H9 (cell line): ENCODE results near the gene DNAAF2. TPM values are rescaled to one million over a fixed set of nuclear protein-coding genes. Genes with fewer than 3 reads are reported as not detected.

Experiments used
- DNase-seq: peaks from one replicate; pipeline ENCODE4 v3.0.0-alpha.2; 2017
- H2AFZ ChIP-seq: one replicate; pipeline ENCODE4 v1.6.1; 2013; ENCODE audit warnings: mild to moderate bottlenecking, low read length, control low read depth, moderate library complexity
- H2AK5ac ChIP-seq: 2 replicates; pipeline ENCODE4 v1.6.1; 2013; ENCODE audit warnings: low read length, control low read depth, mixed read lengths; ENCODE audit not compliant: insufficient read length
- H2BK120ac ChIP-seq: one replicate; pipeline ENCODE4 v1.6.1; 2013; ENCODE audit warnings: low read depth, mild to moderate bottlenecking, low read length, control low read depth, inconsistent platforms; ENCODE audit not compliant: poor library complexity, severe bottlenecking
- H2BK12ac ChIP-seq: 2 replicates; pipeline ENCODE4 v1.6.1; 2013; ENCODE audit warnings: low read length, control low read depth, mixed read lengths, low read depth; ENCODE audit not compliant: insufficient read length
- H2BK15ac ChIP-seq: 2 replicates; pipeline ENCODE4 v1.6.1; 2013; ENCODE audit warnings: low read depth, low read length, control low read depth
- H2BK20ac ChIP-seq: one replicate; pipeline ENCODE4 v1.6.1; 2013; ENCODE audit warnings: low read depth, mild to moderate bottlenecking, low read length, control low read depth, inconsistent platforms; ENCODE audit not compliant: poor library complexity, severe bottlenecking
- H2BK5ac ChIP-seq: 2 replicates; pipeline ENCODE4 v1.6.1; 2013; ENCODE audit warnings: low read length, control low read depth, mixed read lengths; ENCODE audit not compliant: insufficient read length
- H3K14ac ChIP-seq: 2 replicates; pipeline ENCODE4 v1.6.1; 2013; ENCODE audit warnings: low read length, control low read depth; ENCODE audit not compliant: insufficient read depth
- H3K18ac ChIP-seq: 2 replicates; pipeline ENCODE4 v1.6.1; 2013; ENCODE audit warnings: low read depth, mild to moderate bottlenecking, mixed read lengths, low read length, control low read depth; ENCODE audit not compliant: insufficient read length
- H3K23ac ChIP-seq: 2 replicates; pipeline ENCODE4 v1.6.1; 2013; ENCODE audit warnings: low read length, control low read depth, mixed read lengths, low read depth; ENCODE audit not compliant: insufficient read length
- H3K23me2 ChIP-seq: 2 replicates; pipeline ENCODE4 v1.6.1; 2013; ENCODE audit warnings: low read depth, mild to moderate bottlenecking, mixed read lengths, low read length, control low read depth; ENCODE audit not compliant: insufficient read length, poor library complexity, severe bottlenecking
- H3K27ac ChIP-seq: 2 replicates; pipeline ENCODE4 v1.5.1; 2013; ENCODE audit warnings: low read length, control low read depth, mixed read lengths, low read depth; ENCODE audit not compliant: insufficient read length
- H3K27me3 ChIP-seq: 2 replicates; pipeline ENCODE4 v1.6.1; 2013; ENCODE audit warnings: low read length, control low read depth, inconsistent platforms; ENCODE audit not compliant: insufficient read depth
- H3K4ac ChIP-seq: 2 replicates; pipeline ENCODE4 v1.6.1; 2013; ENCODE audit warnings: low read depth, mild to moderate bottlenecking, control low read depth, inconsistent platforms, low read length, moderate library complexity
- H3K4me1 ChIP-seq: 2 replicates; pipeline ENCODE4 v1.6.1; 2013; ENCODE audit warnings: low read length, control low read depth, inconsistent platforms; ENCODE audit not compliant: insufficient read depth
- H3K4me2 ChIP-seq: 2 replicates; pipeline ENCODE4 v1.6.1; 2013; ENCODE audit warnings: low read length, control low read depth, mixed read lengths; ENCODE audit not compliant: insufficient read length, insufficient read depth
- H3K56ac ChIP-seq: 2 replicates; pipeline ENCODE4 v1.6.1; 2013; ENCODE audit warnings: low read depth, mild to moderate bottlenecking, mixed read lengths, low read length, control low read depth; ENCODE audit not compliant: insufficient read length
- H3K79me1 ChIP-seq: 2 replicates; pipeline ENCODE4 v1.6.1; 2013; ENCODE audit warnings: low read depth, mild to moderate bottlenecking, moderate library complexity, low read length, control low read depth, inconsistent platforms; ENCODE audit not compliant: insufficient read depth, poor library complexity, severe bottlenecking
- H3K79me2 ChIP-seq: 2 replicates; pipeline ENCODE4 v1.6.1; 2013; ENCODE audit warnings: low read length, control low read depth, inconsistent platforms; ENCODE audit not compliant: insufficient read depth
- H3K9ac ChIP-seq: 2 replicates; pipeline ENCODE4 v1.6.1; 2013; ENCODE audit warnings: low read length, control low read depth, mixed read lengths; ENCODE audit not compliant: insufficient read length; ENCODE audit errors: extremely low read depth
- H3K9me3 ChIP-seq: one replicate; pipeline ENCODE4 v1.6.1; 2013; ENCODE audit warnings: low read depth, low read length, inconsistent platforms; ENCODE audit not compliant: control insufficient read depth
- H3T11ph ChIP-seq: one replicate; pipeline ENCODE4 v1.6.1; 2013; ENCODE audit warnings: mild to moderate bottlenecking, low read length, control low read depth, inconsistent platforms
- H4K20me1 ChIP-seq: one replicate; pipeline ENCODE4 v1.6.1; 2013; ENCODE audit not compliant: control insufficient read depth, insufficient read length, insufficient read depth
- H4K5ac ChIP-seq: 2 replicates; pipeline ENCODE4 v1.6.1; 2013; ENCODE audit warnings: low read depth, mild to moderate bottlenecking, mixed read lengths, low read length, control low read depth; ENCODE audit not compliant: insufficient read length
- H4K8ac ChIP-seq: replicated peaks from 2 replicates; pipeline ENCODE4 v1.6.1; 2013; ENCODE audit warnings: low read length, control low read depth, mixed read lengths, low read depth; ENCODE audit not compliant: insufficient read length
- H4K91ac ChIP-seq: 2 replicates; pipeline ENCODE4 v1.6.1; 2013; ENCODE audit warnings: low read depth, mild to moderate bottlenecking, moderate library complexity, mixed read lengths, low read length, control low read depth; ENCODE audit not compliant: insufficient read length
- H3K27ac Mint-ChIP-seq, 3 experiments: 2 replicates in 2 of 3; 3 replicates in 1 of 3; pipeline ENCODE4 v1.8.0; 2020 to 2021; ENCODE audit warnings: mixed read lengths in 3 of 3, mild to moderate bottlenecking in 1 of 3, moderate library complexity in 1 of 3
- H3K27me3 Mint-ChIP-seq: 2 replicates; pipeline ENCODE4 v1.8.0; 2021; ENCODE audit warnings: low read depth, mild to moderate bottlenecking, moderate library complexity, mixed read lengths
- H3K36me3 Mint-ChIP-seq, 3 experiments: 2 replicates in 2 of 3; 3 replicates in 1 of 3; pipeline ENCODE4 v1.8.0; 2020 to 2021; ENCODE audit warnings: low read depth in 3 of 3, mixed read lengths in 3 of 3; ENCODE audit not compliant: insufficient read depth in 1 of 3
- H3K4me1 Mint-ChIP-seq, 2 experiments: 2 replicates each; pipeline ENCODE4 v1.8.0; 2020; ENCODE audit warnings: mixed read lengths in 2 of 2
- H3K4me3 Mint-ChIP-seq, 2 experiments: 2 replicates in 1 of 2; 3 replicates in 1 of 2; pipeline ENCODE4 v1.8.0; 2020 to 2021; ENCODE audit warnings: mild to moderate bottlenecking in 2 of 2, mixed read lengths in 2 of 2, moderate library complexity in 1 of 2
- H3K9me3 Mint-ChIP-seq, 2 experiments: 2 replicates in 1 of 2; 3 replicates in 1 of 2; pipeline ENCODE4 v1.8.0; 2020; ENCODE audit warnings: mild to moderate bottlenecking in 2 of 2, mixed read lengths in 2 of 2, moderate library complexity in 1 of 2
- total RNA-seq: library from RNA; stranded (reverse); gene quantifications from 2 replicates; pipeline ENCODE4 v1.2.1, GENCODE V29; 2021
- TF ChIP-seq, protein P1 (sequence below): fragments of 200-600 bp; sonication (generic); conservative IDR thresholded peaks from 3 replicates; pipeline ENCODE4 v1.8.0; 2021; ENCODE audit warnings: antibody characterized with exemption, mild to moderate bottlenecking

DNAAF2 gene
- total RNA-seq, 1 experiment from 2014 or later, result 26.3 TPM

DNA sequence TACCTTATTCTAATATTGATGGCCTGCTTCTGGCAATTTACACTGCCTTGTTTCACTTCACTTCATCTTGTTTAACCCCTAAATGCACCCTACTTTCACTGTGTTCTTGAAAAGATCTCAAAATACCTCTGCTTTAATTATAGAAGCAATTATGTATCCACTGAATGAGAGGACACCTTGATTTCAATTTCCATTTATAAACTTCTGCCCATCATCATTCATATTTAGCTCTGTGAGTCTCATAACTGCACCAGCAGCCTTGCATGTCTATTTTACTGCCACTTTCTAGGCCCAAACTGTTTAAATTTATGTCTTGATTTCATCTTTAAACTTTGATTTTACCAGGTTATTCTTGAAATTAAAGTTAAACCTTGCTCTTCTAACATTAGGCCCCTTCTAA, 7.1 kb upstream of the DNAAF2 start:
- H3K23me2 ChIP-seq, result no peaks in the 10 kb centered on the region
- H3K9me3 ChIP-seq, result no peaks in the 10 kb centered on the region
- H3K27ac ChIP-seq, result no peak overlapping the region
- H3K4me2 ChIP-seq, result no peak overlapping the region
- H2BK120ac ChIP-seq, result no peak overlapping the region
- H2BK20ac ChIP-seq, result no peak overlapping the region
- no peaks in the 10 kb centered on the region for H3K4me1 ChIP-seq
- Mint-ChIP-seq H3K27ac (peak overlapping the region; percentile 4 to 71 (median 23); a peak in 3 of 7 replicates), H3K9me3 (no peaks in the 10 kb centered on the region), H3K4me3 (no peak overlapping the region), H3K36me3 (peaks cover 15 to 39% (median 19%) of the 10 kb centered on the region in 3 experiments; a peak in 6 of 7 replicates), H3K27me3 (no peaks in the 10 kb centered on the region), H3K4me1 (peaks cover 2 to 11% of the 10 kb centered on the region in 2 experiments; a peak in 3 of 4 replicates)
- DNase-seq, result no peak
- no peaks in the 10 kb centered on the region for H4K20me1 ChIP-seq
- H3K79me2 ChIP-seq, result peaks cover 2% of the 10 kb centered on the region; the same call in 1 of the 2 replicates
- no peak overlapping the region for H2BK12ac ChIP-seq
- peaks cover 4% of the 10 kb centered on the region for H3K79me1 ChIP-seq
- no peak overlapping the region for H2BK15ac ChIP-seq
- H3T11ph ChIP-seq, result no peak overlapping the region
- H4K5ac ChIP-seq, result no peak overlapping the region
- H3K23ac ChIP-seq, result no peak overlapping the region
- H4K8ac ChIP-seq, result no peak overlapping the region
- H3K9ac ChIP-seq, result no peak overlapping the region
- TF ChIP-seq, protein P1, sequence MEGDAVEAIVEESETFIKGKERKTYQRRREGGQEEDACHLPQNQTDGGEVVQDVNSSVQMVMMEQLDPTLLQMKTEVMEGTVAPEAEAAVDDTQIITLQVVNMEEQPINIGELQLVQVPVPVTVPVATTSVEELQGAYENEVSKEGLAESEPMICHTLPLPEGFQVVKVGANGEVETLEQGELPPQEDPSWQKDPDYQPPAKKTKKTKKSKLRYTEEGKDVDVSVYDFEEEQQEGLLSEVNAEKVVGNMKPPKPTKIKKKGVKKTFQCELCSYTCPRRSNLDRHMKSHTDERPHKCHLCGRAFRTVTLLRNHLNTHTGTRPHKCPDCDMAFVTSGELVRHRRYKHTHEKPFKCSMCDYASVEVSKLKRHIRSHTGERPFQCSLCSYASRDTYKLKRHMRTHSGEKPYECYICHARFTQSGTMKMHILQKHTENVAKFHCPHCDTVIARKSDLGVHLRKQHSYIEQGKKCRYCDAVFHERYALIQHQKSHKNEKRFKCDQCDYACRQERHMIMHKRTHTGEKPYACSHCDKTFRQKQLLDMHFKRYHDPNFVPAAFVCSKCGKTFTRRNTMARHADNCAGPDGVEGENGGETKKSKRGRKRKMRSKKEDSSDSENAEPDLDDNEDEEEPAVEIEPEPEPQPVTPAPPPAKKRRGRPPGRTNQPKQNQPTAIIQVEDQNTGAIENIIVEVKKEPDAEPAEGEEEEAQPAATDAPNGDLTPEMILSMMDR, result no peak
- no peak overlapping the region for H2AK5ac ChIP-seq
- H2BK5ac ChIP-seq, result no peak overlapping the region
- no peak overlapping the region for H3K14ac ChIP-seq
- no peaks in the 10 kb centered on the region for H3K27me3 ChIP-seq
- H4K91ac ChIP-seq, result no peak overlapping the region
- H3K56ac ChIP-seq, result no peak overlapping the region
- H2AFZ ChIP-seq, result no peak overlapping the region
- H3K4ac ChIP-seq, result no peak overlapping the region
- H3K18ac ChIP-seq, result no peak overlapping the region
